Stimulated activated CD8-positive, alpha-beta memory T cell treated with anti-CD3 and anti-CD28 coated beads, Interleukin-7, amount 100 ng/mL, for 1 hour (primary cell): ENCODE results near the gene PALMD.

ENCODE experiments used
- DNase-seq, 2 donors: peaks; one replicate each; pipeline ENCODE4 v3.0.0-alpha.2; 2020; ENCODE audit warnings: low read depth in 2 of 2

Gene PALMD

DNA sequence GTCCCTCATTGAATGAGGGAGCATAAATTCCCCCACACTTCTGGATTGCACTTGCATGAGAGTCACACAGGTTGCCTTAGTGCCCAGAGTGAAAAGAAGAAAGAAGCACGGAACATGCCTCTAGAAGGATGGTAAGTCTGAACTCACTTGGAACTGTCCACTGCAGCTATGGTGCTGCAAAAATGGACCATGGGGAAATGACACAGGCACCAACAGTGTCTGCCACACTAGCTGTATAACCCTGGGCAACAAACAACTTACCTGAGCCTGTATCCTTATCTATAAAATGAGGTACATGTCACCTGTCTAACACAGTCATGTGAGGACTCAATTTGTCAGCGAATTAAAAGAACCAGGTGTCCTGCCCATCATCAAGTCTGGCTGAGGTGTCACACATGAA, 50.7 kb downstream of the PALMD start:
- DNase-seq: no peak

DNA sequence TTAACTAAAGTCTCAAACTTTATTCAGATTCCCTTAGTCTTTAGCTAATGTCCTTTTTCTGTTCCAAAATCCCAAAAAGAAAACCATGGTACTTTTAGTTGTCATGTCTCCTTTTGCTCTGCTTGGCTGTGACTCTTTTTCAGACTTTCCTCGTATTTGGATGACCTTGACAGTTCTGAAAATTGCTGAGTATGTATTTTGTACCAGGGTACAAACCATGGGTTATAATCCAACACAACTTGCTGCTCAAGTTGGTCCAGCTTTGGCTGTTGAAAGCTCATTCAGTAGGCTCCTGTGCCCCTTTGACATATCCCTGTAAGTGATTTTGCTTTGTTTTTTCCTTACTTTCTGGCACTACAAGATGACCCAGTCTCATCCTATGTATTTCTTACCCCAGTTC, 51.7 kb downstream of the PALMD start:
- DNase-seq: no peak

- no peak for DNase-seq
Measured at GRCh38 chr1:99700020-99700419, 54.1 kb downstream of the PALMD start.

DNA sequence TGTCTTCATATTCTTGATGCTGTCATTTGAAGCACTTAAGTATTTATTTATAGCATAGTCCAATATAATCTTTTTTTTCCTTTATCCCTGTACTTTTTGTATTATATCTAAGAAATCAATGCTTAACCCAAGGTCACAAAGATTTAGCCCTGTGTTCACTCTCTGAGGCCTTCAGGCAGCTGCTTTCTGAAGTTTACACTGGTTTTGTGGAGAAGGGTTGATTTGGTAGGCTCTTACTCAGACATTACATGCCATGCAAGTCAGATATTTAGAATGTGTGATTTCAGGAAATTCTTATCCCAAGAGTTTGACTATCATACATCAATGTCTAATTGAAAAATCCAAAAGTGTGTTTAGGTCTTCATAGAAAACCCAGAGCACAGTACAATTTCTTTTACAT, 56.3 kb downstream of the PALMD start:
- no peak for DNase-seq

- no peak for DNase-seq
Measured at GRCh38 chr1:99704356-99704816, 58.5 kb downstream of the PALMD start.

DNA sequence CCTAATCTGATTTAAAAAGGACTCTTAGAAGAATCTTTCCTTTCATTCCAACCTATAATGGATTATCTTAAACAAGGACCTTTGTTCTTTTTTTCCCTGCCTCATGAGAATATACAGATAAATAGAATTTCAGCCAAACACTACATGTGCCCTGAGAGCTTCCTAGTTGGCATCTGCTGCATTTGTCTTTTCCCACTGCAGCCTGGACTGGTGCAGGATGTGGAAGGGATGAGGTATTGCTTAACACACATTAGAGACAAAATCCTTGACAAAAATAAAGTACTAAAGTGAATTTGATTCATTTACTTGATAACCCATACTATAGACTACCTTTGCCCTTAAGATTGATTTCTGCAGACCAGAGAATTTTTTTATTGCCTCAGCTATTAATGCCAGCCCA, 59.5 kb downstream of the PALMD start:
- DNase-seq: no peak

- peak; percentile 10 to 26 for DNase-seq
Measured at GRCh38 chr1:99707535-99708142, 61.7 kb downstream of the PALMD start.

- no peak for DNase-seq
Measured at GRCh38 chr1:99710994-99711393, 65.1 kb downstream of the PALMD start.

DNA sequence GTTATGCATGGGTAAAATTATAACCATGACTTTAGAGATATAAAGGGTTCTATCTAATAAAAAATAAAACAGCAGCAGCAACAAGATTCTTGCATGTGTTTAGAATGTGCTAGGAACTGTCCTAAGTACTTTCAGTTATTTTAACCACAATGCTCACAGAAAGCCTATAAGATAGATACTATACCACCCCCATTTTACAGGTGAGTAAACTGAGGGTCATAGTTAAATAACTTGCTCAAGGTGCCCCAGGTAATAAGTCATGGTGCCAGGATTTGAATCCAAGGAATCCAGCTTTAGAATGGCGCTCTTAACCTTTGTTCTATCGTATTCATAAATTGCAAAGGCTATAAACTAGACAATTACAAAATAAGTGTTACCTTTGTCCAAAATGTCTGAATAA, 67.1 kb downstream of the PALMD start:
- DNase-seq: no peak

DNA sequence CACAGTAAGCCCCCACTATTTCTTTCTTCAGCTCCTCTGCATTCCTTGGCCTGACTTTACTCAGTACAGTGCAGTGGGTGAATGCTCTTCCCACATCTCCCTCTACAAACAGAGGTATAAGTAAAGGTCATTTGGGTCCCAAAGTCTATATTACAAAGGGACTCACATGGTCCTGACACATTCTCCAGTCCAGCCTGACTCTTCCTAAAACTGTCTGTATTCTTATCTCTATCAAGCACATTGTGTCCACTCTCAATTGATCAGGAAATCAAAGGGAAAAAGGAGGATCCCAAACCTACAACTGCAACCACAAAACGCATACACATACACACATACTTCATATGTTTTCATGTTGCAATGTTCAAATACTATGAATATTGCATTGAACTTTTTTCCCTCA, 71.1 kb downstream of the PALMD start:
- DNase-seq: no peak

GRCh38 chr1:99723251-99723650, 77.3 kb downstream of the PALMD start:
- no peak for DNase-seq

DNA sequence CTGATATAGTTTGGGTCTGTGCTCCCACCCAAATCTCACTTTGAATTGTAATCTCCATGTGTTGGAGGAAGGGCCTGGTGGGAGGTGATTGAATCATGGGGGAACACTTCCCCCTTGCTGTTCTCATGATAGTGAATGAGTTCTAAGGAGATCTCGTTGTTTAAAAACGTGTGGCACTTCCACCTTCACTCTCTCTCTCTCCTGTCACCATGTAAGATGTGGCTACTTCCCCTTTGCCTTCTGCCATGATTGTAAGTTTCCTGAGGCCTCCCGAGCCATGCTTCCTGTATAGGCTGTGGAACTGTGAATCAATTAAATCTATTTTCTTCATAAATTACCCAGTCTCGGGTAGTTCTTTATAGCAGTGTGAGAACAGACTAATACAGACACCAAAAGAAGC, 80.1 kb downstream of the PALMD start:
- no peak for DNase-seq

DNA sequence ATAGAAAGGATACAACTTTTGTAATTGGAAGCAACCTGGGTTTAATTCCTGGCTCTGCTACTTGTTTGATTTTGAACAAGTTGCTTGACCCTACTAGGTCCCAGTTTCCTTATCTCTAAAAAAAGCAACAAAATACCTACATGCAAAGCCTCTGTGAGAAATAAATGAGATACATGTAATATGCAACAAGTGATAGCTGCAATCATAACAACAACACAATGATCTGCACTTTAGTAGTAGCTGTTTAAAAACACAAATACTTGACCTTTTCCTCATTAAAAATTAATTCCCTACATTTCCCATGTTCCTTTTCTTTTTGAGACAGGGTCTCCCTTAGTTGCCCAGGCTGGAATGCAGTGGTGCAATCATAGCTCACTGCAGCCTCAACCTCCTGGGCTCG, 80.5 kb downstream of the PALMD start:
- DNase-seq: no peak

DNA sequence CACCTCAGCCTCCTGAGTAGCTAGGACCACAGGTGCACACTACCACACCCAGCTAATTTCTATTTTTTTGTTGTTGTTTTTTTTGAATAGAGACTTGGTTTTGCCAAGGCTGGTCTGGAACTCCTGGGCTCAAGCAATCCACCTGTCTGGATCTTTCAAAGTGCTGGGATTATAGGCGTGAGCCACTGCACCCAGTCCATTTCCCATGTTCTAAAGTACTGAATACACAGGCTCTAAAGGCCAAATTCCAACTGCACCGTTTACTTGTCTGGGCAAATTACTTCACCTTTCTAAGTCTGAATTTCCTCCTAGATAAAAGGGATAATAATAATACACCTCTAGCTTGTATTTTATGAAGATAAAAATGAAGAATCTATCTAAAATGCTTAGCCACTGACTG, 80.9 kb downstream of the PALMD start:
- DNase-seq: no peak

DNA sequence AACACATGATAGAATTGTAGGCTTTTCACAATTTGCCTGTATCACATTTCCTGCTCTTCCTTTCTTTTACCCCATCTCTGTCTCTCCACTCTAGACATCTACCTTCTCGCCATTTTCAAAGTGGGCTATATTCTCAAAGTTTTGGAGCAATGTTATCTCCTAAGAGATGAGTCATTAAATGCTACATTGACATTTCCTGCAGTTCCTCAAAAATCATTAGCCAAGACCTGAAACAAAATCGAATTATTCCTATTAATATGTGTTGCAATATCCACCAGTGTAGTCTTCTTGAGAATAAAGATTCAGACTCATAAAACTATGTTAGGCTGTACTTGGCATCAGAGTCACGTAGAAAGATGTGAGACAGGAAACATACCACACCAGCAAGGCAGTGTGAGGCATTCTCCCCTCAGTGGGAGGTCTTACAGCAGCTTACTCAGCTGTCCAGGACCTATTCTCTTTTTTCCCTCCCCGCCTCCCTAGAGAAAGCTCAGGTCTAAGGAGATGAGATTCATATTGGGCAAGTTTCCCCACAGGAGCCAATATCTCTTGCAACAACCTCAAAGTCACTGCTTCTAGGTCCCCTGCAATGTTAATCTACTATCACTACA, 81.8 kb downstream of the PALMD start:
- DNase-seq: no peak

- no peak for DNase-seq
Measured at GRCh38 chr1:99728494-99729235, 82.8 kb downstream of the PALMD start.

GRCh38 chr1:99731384-99731783, 85.5 kb downstream of the PALMD start:
- DNase-seq: no peak

DNA sequence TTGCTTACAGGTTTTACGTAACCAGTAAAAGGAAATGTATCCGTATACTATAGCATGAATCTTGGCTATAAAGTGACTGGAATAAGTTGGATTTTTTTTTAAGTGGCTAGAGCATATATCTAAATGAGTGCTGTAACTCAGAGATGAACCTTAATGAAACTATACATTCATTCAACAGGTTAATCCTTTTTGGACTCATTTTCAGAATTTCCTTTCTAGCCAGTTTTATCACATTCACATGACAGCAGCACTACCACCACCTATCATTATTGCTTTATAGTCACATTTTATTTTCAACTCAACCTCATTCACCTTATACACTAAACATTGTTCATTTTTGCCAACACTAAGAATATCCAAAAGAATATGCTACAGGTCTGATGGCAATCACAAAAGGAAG, 89.9 kb downstream of the PALMD start:
- DNase-seq: no peak

GRCh38 chr1:99737016-99737415, 91.1 kb downstream of the PALMD start:
- no peak for DNase-seq

DNA sequence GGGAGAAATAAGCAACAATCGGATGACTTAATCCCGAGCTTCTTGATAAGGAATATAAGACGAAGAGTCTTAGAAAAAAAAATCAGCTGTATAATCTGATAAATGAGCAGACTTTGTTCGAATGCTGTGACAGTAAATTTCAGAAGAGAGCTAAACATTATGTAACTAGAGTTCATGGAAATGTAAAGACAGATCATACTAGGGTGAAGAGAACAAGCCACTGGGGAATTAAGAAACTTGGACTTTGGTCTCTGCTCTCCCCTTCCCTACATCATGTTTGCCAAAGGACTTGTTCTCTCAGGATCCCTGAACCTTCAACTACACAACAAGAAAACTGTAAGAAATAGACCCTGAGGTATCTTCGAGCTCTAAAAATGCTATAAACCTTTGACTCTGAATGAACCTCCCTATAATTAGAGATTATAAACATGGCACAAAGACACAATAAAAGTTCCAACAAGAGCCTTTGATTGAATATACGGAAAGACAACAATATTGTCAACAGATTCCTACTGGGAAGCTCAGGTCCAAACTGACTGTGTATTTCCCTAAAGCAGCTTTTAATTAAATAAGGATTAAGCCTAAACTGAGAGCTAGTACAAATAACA, 93.0 kb downstream of the PALMD start:
- DNase-seq: no peak

DNA sequence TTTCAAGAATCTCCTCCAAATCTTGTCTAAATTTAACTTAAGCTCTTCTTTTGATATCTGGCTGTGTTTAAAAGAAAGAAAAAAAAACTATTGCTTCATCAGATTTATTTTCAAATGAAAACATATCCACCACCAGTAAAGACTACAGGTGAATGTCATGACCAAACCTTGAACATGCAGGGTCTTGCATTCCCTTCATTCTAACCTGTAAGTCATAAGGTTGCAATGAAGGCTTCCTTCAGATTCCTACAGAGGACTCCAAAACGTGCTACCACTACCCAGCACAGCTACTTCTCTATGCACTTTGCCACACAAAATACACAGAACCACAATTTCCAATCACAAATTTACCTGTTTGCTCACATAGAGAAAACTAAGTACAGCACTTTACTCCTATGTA, 94.2 kb downstream of the PALMD start:
- no peak for DNase-seq
